PC-3 (cell line): ENCODE measurements around the gene ZNF275. TPM values are rescaled to one million over a fixed set of nuclear protein-coding genes. Genes with fewer than 3 reads are reported as not detected.

Source experiments
- ATAC-seq: fragments of 200-7000 bp; cut with Tn5 transposase; 2 replicates; pipeline ENCODE4 v1.9.1; 2020; ENCODE audit warnings: mild to moderate bottlenecking, moderate library complexity
- BruUV-seq: library from RNA; stranded (reverse); fragments of 400-500 nt; replicated peaks from 2 replicates; lab custom pipeline; 2021; lab: Mats Ljungman, UMichigan
- CTCF ChIA-PET: fragments of 300-600 bp; sonication (Branson Sonifier 250); formaldehyde crosslinking; loops from one replicate; lab custom pipeline; 2022; ENCODE audit warnings: antibody characterized with exemption; lab: Charles Lee
- POLR2A ChIA-PET: fragments of 300-600 bp; sonication (Branson Sonifier 250); formaldehyde crosslinking; loops from one replicate; lab custom pipeline; 2022; ENCODE audit warnings: antibody characterized with exemption; ENCODE audit not compliant: unreplicated experiment; lab: Charles Lee
- DNase-seq: peaks from one replicate; pipeline ENCODE4 v3.0.0-alpha.2; 2015
- H2AFZ ChIP-seq: fragments of 300-600 bp; sonication (generic); 2 replicates; pipeline ENCODE4 v1.6.0; 2016; ENCODE audit warnings: antibody characterized with exemption, low read length
- H3F3A ChIP-seq: fragments of 300-600 bp; sonication (generic); one replicate; pipeline ENCODE4 v1.6.0; 2017; ENCODE audit warnings: antibody characterized with exemption, low read length, control low read depth, mild to moderate bottlenecking; ENCODE audit not compliant: unreplicated experiment
- H3K27ac ChIP-seq: fragments of 300-600 bp; sonication (generic); 2 replicates; pipeline ENCODE4 v1.5.1; 2016; ENCODE audit warnings: mild to moderate bottlenecking, low read length
- H3K27me3 ChIP-seq: fragments of 300-600 bp; sonication (generic); 2 replicates; pipeline ENCODE4 v1.6.1; 2016; ENCODE audit warnings: low read length, mixed read lengths
- H3K36me3 ChIP-seq: fragments of 300-600 bp; sonication (generic); 2 replicates; pipeline ENCODE4 v1.6.1; 2016; ENCODE audit warnings: low read depth, mixed run types, low read length, mixed read lengths
- H3K4me1 ChIP-seq: fragments of 300-600 bp; sonication (generic); 2 replicates; pipeline ENCODE4 v1.5.1; 2016; ENCODE audit warnings: low read length; ENCODE audit not compliant: insufficient read depth
- H3K4me2 ChIP-seq: fragments of 300-600 bp; sonication (generic); 2 replicates; pipeline ENCODE4 v1.6.0; 2016; ENCODE audit warnings: low read length
- H3K4me3 ChIP-seq: fragments of 300-600 bp; sonication (generic); 2 replicates; pipeline ENCODE4 v1.5.1; 2016; ENCODE audit warnings: mild to moderate bottlenecking, low read length, mixed read lengths
- H3K79me2 ChIP-seq: fragments of 300-600 bp; sonication (generic); 2 replicates; pipeline ENCODE4 v1.6.1; 2017; ENCODE audit warnings: low read length, mixed read lengths
- H3K9ac ChIP-seq: fragments of 300-600 bp; sonication (generic); 2 replicates; pipeline ENCODE4 v1.6.0; 2016; ENCODE audit warnings: mild to moderate bottlenecking, low read length
- H3K9me2 ChIP-seq: fragments of 300-600 bp; sonication (generic); replicated peaks from 2 replicates; pipeline ENCODE4 v1.6.1; 2016; ENCODE audit warnings: mixed run types, low read length, mixed read lengths
- H3K9me3 ChIP-seq: fragments of 300-600 bp; sonication (generic); 2 replicates; pipeline ENCODE4 v1.6.1; 2016; ENCODE audit warnings: low read length, mixed read lengths
- H4K20me1 ChIP-seq: fragments of 300-600 bp; sonication (generic); 2 replicates; pipeline ENCODE4 v1.6.1; 2016; ENCODE audit warnings: low read length, mixed read lengths
- EZH2 ChIP-seq: fragments of 300-600 bp; sonication (generic); IDR thresholded peaks from one replicate; pipeline ENCODE4 v1.6.1; 2017; ENCODE audit warnings: antibody characterized with exemption, mild to moderate bottlenecking, low read length; ENCODE audit not compliant: unreplicated experiment
- EZH2phosphoT487 ChIP-seq: fragments of 300-600 bp; sonication (generic); IDR thresholded peaks from 2 replicates; pipeline ENCODE4 v1.6.1; 2018; ENCODE audit warnings: mild to moderate bottlenecking, antibody characterized with exemption, low read length, borderline replicate concordance
- intact Hi-C: fragments of 100-400 bp; cut with micrococcal nuclease; formaldehyde crosslinking; loops from 2 replicates; pipeline ENCODE4 v1.9.0; 2023
- total RNA-seq: library from RNA; depleted of rRNA; stranded (reverse); fragments of >200 nt; gene quantifications from 2 replicates; pipeline ENCODE4 v1.2.3, GENCODE V29; 2014
- TF ChIP-seq, protein P1 (sequence below): fragments of 300-600 bp; sonication (generic); conservative IDR thresholded peaks from 2 replicates; pipeline ENCODE4 v1.5.1; 2017; ENCODE audit warnings: antibody characterized with exemption, low read depth, mild to moderate bottlenecking, low read length

ZNF275 gene
- total RNA-seq, 1 experiment from 2014 or later, result 7.1 TPM

DNA sequence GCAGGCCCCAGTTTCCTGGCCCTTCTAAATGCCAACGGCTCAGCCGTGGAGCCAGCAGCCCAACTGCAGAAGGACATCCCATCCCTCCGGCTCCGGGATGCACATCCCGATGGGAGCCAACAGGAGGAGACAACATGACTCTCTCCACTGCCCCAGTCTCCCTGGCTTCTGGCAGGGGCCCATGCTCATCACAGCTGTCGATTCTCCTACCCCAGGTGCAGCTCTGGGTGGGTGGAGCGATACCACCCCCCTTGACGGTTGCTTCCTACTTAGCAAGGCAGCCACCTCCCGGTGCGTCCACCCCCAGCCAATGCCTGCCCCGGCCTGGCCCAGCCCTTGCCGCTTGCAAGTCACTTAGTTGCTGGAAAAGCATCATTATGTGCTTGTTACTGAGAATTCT is 19.5 kb downstream of the ZNF275 start:
- ChIA-PET CTCF (no interaction called here), POLR2A (no interaction called here)
- H3K9me3 ChIP-seq, result no peaks in the 10 kb centered on the region
- no peak overlapping the region for H2AFZ ChIP-seq
- DNase-seq (no peak), ATAC-seq (no peak)
- intact Hi-C loops, result no loop called here
- H3K4me2 ChIP-seq, result no peak overlapping the region
- H3K79me2 ChIP-seq, result no peaks in the 10 kb centered on the region
- H3K4me3 ChIP-seq, result no peak overlapping the region
- no peaks in the 10 kb centered on the region; the same call in 1 of the 2 replicates for H3K36me3 ChIP-seq
- BruUV-seq, result no TSS peak
- H3K9ac ChIP-seq, result no peak overlapping the region
- H3K27ac ChIP-seq, result no peak overlapping the region
- TF ChIP-seq, protein P1, sequence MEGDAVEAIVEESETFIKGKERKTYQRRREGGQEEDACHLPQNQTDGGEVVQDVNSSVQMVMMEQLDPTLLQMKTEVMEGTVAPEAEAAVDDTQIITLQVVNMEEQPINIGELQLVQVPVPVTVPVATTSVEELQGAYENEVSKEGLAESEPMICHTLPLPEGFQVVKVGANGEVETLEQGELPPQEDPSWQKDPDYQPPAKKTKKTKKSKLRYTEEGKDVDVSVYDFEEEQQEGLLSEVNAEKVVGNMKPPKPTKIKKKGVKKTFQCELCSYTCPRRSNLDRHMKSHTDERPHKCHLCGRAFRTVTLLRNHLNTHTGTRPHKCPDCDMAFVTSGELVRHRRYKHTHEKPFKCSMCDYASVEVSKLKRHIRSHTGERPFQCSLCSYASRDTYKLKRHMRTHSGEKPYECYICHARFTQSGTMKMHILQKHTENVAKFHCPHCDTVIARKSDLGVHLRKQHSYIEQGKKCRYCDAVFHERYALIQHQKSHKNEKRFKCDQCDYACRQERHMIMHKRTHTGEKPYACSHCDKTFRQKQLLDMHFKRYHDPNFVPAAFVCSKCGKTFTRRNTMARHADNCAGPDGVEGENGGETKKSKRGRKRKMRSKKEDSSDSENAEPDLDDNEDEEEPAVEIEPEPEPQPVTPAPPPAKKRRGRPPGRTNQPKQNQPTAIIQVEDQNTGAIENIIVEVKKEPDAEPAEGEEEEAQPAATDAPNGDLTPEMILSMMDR, result no peak
- TF ChIP-seq EZH2phosphoT487 (no peak), EZH2 (no peak)
- H3K9me2 ChIP-seq, result no peaks in the 10 kb centered on the region
- no peaks in the 10 kb centered on the region for H4K20me1 ChIP-seq
- no peaks in the 10 kb centered on the region for H3F3A ChIP-seq
- no peaks in the 10 kb centered on the region for H3K27me3 ChIP-seq
- no peaks in the 10 kb centered on the region for H3K4me1 ChIP-seq

DNA sequence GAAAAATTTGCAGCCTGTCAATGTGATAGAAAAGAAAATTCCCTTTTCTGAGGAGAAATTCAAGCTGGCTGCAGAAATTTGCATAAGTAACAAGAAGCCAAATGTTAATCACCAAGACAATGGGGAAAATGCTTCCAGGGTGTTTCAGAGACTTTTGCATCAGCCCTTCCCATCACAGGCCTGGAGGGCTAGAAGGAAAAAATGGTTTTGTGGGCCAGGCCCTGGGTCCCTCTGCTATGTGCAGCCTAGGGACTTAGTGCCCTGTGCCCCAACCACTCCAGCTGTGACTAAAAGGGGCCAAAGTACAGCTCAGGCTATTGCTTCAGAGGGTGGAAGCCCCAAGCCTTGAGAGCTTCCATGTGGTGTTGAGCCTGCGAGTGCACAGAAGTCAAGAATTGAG is 23.9 kb downstream of the ZNF275 start:
- H3K27ac ChIP-seq, result no peak overlapping the region
- CTCF ChIA-PET, result no interaction called here
- H3K79me2 ChIP-seq, result no peaks in the 10 kb centered on the region
- no peaks in the 10 kb centered on the region for H3K27me3 ChIP-seq
- no peak overlapping the region for H3K9ac ChIP-seq
- no peaks in the 10 kb centered on the region for H3F3A ChIP-seq
- H2AFZ ChIP-seq, result no peak overlapping the region
- POLR2A ChIA-PET, result no interaction called here
- H3K4me2 ChIP-seq, result no peak overlapping the region
- no peaks in the 10 kb centered on the region for H3K4me1 ChIP-seq
- DNase-seq, result no peak
- H4K20me1 ChIP-seq, result no peaks in the 10 kb centered on the region
- no peak overlapping the region for H3K4me3 ChIP-seq
- H3K9me3 ChIP-seq, result no peaks in the 10 kb centered on the region
- no peaks in the 10 kb centered on the region for H3K36me3 ChIP-seq
- intact Hi-C loops, result no loop called here
- H3K9me2 ChIP-seq, result no peaks in the 10 kb centered on the region
- ATAC-seq, result no peak
- TF ChIP-seq EZH2phosphoT487 (no peak), EZH2 (no peak)
- TF ChIP-seq, protein P1, result no peak
- no TSS peak for BruUV-seq

DNA sequence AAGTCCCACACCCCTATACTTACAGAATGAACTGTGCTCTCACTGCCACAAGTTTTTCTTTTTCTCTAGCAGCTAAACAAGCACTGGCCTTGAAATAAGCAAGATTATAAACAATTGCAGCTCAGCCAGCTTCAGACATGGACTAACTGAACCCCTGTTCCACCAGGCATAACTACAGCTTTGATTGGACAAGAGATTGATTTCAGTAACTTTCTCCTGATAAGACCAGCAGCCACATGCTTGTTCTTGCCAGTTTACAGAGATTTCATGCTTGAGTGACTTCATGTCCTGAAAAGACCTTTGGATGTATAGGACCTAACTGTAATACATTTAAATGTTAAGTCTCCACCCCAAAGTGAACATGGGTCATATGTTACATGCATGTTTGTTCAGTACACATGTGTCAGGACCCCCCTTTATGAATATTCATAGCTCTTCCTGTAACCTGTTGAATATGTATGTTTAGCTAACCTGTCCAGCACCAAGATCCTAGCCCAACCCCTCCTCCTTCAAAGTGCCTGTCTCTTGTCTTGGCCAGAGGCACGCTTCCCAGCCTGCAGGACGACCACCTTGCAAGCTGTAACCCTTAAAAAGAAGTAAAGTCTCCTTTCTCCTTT is 27.9 kb downstream of the ZNF275 start:
- CTCF ChIA-PET, result no interaction called here
- TF ChIP-seq EZH2phosphoT487 (no peak), EZH2 (no peak)
- TF ChIP-seq, protein P1, result no peak
- Histone ChIP-seq H3K27ac (no peak overlapping the region), H3K4me3 (no peak overlapping the region), H3K9me3 (no peaks in the 10 kb centered on the region), H3K79me2 (no peaks in the 10 kb centered on the region), H3K4me1 (no peaks in the 10 kb centered on the region), H3K9ac (no peak overlapping the region), H3F3A (no peaks in the 10 kb centered on the region), H2AFZ (no peak overlapping the region), H4K20me1 (no peaks in the 10 kb centered on the region), H3K36me3 (no peaks in the 10 kb centered on the region), H3K27me3 (peaks cover 29% of the 10 kb centered on the region), H3K4me2 (no peak overlapping the region), H3K9me2 (no peaks in the 10 kb centered on the region)
- DNase-seq, result no peak
- intact Hi-C loops, result no loop called here
- ATAC-seq, result no peak
- BruUV-seq, result no TSS peak
- POLR2A ChIA-PET, result no interaction called here
